Central memory CD4-positive, alpha-beta T cell (primary cell): ENCODE measurements around the gene RGS9.
"Not testable (repeated sequence)": the region's sequence is repeated elsewhere in the genome, so short reads cannot be mapped to it uniquely, and the experiment has no call there.

Experiments used
- DNase-seq: peaks from one replicate; pipeline ENCODE4 v3.0.0; 2022

Gene RGS9

DNA sequence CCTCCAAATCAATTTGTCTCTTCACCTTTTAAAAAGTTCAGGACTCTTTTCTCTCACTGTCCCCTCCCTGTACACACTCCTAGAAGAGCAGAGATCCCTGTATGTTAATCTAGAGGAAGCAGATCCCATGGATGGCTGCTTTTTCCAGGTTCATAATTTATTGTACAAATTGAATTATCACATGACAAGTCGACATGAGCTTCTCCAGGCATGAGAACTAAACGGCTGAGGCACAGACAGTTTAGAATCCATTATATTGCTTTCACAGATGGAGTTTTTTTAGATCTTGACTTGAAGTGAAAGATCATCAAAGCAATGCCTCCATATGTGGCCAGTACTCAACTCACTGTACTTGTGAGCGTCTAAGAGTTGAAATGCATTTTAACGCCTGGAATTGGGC, 47.9 kb downstream of the RGS9 start:
- no peak for DNase-seq

DNA sequence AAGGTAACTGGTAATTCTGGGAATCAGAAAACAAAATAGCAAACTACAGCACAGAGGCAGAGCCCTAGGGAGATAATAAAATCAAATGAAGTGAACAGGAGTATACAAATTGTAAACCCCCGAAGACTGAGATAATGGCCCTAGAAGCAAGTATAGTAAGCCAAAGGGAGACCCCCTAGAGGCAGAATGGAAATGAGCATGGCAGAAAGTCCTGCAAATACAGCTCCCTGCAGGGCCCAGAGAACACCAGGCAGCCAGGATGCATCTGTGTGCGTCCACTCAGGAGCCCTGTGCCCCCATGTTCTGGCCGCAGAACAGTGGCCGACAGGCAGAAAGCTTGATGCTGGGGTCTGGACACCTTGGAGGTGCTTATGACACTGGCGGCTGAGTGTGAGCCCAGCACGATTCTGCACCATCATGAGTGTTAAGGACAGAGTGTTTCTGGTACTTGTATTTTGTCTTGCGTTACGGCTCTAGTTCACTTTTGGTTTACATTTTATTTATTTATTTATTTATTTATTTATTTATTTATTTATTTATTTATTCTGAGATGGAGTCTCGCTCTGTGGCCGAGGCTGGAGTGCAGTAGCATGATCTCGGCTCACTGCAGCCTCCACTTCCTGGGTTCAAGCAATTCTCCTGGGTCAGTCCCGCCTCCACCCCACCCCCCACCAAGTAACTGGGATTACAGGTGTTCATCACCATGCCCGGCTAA, 48.7 kb downstream of the RGS9 start:
- no peak for DNase-seq

DNA sequence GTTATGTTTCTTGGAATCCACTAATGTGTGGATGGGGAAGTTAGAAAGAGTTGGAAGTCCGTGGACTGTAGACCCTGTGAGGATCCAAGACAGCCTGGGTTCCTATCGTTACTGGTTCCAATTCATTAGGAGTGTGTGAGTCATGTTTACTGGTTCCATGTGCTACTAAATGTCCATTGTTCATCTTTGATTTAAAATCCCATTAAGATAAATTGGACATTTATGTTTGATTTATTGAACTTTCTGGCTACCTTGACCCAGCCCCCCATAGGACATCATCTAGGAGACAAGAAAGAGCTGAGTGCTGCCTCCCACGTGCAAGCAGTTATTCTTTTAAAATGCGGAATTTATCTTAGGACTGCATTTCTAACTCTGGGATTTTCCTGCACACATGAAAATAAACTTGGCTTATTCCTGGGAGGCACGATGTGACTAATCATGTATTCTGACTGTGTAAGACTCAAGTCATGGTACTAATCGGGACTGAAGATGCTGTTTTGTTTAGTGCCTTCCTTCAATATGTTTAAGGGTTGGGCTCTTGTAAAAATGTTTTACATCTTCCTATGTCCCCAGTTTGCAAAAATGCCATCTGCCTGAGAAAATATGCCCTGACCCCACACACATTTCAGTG, 53.4 kb downstream of the RGS9 start:
- no peak for DNase-seq

DNA sequence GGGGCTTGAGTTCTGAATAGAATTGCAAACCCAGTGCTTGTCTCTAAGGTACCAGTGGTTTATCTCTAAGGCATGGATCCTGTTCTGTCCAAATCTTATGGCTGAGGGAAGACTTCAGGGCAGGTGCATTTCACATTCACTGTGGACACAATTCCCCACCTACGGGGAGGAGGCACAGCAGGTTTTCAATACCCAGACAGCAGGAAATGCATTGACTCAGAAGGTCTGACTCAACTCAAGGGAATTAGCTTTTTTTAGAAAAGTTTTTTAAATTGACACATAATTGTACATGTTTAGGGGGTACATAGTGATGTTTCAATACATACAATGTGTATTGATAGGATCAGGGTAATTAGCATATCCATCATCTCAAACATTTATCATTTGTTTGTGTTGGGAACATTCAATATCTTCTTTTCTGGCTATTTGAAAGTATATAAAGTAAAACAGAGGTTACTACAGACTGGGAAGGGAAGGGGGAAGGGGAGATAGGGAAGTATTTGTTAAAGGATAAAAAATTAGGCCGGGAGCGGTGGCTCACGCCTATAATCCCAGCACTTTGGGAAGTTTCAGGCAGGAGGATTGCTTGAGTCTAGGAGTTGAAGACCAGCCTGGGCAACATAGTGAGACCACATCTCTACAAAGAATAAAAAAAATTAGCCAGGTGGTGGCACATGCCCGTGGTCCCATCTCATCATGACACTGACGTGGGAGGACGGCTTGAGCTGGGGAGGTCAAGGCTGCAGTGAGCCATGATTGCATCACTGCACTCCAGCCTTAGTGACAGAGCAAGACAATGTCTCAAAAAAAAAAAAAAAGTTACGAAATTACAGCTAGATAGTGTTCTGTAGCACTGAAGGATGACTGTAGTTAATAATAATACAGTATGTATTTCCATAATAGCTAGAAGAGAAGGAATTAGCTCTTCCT, 54.9 kb downstream of the RGS9 start:
- DNase-seq, result no peak

DNA sequence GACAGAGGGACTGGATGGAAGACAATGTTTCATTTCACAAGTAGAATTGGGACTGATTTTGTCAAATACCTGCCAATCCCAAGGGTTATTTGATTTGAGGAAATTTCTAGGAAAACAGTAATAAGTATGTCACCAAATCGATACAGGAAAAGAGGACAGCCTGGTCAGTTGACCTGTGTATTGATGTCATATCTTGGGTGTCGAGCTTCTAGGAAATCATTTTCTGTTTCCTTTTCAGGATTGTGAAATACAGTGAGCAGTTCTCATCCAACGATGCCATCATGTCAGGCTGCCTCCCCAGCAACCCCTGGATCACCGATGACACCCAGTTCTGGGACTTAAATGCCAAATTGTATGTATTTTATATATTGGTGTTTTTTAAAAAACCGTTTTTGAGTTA, 56.1 kb downstream of the RGS9 start:
- DNase-seq, result no peak

DNA sequence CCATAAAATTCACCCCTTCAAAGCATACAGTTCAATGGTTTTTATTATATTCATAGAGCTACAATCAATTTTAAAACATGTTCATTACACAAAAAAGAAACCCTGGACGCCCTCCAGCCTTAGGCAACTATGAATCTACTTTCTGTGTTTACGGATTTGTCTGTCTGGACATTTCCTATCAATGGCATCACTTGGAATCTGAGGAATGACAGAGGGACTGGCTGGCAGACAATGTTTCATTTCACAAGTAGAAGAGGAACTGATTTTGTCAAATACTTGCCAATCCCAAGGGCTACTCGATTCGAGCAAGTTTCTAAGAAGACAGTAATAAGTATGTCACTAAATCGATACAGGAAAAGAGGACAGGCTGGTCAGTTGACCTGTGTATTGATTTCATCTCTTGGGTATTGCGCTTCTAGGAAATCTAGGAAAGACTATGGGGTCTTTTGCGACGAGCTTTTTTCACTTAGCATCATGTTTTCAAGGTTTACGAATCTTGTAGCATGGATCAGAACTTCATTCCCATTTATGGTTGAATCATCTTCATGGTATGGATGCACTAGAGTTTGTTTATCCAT, 56.6 kb downstream of the RGS9 start:
- no peak for DNase-seq

DNA sequence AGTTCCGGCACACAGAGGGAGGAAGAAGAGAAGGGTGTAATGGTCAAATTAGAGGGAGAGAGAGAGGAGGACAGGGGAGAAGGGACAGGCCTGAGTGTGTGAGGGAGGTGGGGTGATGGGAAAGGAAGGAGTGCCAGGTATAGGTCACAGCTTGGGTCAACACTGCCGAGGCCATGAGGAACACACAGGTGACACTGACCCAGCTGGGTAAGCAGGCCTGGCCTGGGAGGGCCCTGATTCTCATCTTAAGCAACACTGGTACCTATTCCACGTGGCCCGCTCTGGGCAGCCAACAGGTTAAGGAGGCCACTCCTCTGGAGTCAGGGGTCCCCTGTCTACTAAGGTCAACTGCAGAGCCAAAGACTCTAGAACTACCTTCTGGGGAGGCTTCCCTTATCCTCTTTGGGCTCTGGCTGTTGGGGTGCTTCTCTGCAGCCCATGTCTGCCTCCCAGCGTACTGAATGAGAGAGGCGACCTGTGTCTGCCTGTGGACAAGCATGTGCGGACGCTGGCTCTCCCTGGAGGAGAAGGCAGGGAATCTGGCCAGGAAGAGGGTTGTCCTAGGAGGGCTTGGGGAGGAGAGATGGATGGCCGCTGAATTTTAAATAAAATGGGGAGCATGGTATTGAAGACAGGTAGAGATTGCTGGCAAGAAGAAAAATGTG, 57.6 kb downstream of the RGS9 start:
- no peak for DNase-seq

DNA sequence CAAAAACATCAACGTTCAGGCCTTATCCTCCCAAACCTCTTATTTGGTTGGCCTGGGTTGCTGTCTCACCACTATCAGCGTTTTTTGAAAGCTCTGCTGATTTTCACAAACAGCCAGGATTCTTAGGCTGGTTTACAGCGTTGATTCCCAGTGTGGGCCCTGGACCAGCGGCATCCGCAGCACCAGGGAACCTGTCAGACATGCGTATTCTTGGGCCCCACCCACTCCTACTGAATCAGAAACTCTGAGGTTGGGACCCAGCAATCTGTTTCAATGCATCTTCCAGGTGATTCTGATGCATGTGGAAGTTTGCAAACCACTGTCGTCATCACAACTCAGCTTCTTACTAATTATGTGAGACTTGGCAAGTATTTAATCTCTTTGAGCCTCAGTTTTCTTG, 58.5 kb downstream of the RGS9 start:
- DNase-seq, result no peak

DNA sequence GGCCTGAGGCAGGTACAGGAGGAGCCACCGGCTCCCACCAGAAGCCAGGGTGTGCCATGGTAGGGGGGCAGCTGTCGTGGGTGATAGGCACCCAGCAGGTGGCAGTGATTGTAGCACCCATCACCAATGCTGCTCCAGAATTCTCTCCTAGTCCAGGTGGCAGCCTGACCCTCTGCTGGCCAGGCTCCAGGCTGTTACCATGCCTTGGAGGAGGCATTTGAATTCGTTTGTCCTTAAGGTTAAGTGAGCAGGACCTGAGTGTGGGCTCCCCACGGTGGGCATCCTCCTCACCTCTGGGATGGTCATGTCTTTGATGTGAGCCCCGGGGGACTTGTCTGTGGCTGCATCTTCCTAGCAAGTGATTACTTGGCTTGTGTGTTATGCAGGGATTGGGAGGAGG, 59.4 kb downstream of the RGS9 start:
- no peak for DNase-seq

DNA sequence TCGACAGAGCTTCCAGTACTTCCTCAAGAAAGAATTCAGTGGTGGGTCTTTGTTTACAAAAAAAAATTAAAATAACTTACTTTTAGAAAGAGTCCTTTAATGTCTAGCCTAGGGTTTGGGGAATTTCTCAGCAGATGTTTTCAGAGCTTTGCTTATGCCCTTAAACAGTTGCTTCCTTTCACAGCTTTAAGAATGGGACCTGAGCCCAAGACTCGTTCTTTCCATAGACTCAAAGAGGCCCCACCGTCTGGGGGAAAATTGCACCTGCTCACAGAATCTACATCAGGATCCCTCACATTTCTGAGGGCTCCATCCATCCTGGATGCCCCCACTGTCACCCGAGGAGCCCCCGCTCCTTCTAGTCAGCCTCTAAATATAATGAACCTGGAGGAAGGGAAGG, 60.0 kb downstream of the RGS9 start:
- no peak for DNase-seq

DNA sequence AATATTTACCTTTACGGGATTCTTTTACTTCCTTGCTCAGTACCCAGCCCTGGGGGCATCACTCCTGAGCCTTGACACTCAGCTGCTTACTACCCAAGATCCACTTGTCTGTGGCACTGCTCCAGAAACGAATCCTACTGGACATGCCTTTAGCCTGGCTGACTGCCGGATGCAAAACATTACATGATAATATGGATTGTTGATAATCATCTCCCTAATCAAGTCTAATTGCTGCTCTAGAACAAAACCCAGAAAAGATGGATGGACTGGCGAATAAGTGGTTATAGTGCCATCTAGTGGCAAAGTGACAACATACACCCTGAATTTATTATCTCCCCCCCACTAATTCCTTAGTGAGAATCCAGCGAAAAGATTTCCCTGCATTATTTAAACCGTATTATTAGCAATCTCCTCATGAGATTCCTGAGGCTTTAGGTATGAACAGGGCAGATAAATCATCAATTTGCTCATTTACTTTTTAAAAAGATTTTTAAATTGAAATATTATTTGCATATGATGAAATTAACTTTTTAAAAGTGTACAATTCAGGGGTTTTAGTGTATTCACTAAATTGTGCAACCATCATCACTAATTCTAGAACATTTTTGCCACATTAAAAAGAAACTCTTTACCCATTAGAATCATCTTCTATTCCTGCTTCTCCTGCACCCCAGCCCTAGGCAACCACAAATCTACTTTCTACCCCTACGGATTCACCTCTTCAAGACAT, 61.6 kb downstream of the RGS9 start:
- peak; percentile 58 for DNase-seq

DNA sequence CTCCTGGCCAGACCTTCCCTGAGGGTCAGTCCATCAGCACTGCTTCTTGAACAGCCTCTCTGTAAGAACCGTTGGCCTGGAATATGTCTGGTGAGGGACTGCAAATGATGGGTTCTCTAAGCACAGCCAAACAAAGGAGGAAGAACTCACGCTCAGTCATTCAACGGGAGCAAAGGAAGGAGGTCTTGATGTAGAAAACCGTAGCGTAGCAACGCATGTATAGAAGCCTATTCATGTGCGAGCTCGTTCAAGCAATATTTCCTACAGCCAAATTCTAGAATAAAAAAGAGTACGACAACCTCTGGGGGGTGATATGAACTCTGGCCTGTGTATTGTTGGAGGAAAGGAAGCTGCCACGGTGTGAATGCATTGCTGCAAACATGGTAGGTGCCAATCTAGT, 64.2 kb downstream of the RGS9 start:
- no peak for DNase-seq

DNA sequence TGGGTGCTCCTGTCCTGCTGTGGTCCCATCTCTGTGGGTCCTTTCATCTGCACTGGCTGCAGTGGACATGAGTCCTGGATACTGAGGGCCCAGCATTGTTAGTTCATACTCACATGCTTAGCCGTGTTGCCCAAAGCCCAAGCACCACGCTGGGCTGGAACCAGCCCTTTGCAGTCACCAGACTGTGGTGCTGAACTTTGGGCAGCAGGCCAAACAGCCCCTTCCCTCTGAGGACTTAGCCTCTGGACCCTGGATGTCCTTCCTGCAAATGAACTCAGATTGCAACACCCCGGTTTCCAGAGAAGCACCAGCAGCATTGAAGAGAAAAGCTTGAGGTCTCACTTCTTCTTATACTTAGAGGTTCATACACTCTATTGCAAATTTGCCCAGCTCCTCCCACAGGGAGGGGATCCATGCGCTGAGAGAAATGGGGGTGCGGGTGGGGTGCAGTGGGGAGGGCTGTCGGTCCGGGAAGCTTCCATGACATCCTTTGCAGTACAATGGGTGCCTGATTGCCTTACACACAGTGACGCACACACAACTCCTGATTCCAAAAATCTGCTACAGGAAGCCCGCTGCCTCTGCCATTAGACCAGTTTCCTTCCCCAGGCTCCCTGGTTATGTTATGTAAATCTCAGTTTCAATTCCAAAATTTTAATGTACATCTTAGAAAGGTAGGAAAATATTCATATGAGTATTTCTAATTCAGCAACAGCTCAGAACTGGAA, 65.8 kb downstream of the RGS9 start:
- no peak for DNase-seq

DNA sequence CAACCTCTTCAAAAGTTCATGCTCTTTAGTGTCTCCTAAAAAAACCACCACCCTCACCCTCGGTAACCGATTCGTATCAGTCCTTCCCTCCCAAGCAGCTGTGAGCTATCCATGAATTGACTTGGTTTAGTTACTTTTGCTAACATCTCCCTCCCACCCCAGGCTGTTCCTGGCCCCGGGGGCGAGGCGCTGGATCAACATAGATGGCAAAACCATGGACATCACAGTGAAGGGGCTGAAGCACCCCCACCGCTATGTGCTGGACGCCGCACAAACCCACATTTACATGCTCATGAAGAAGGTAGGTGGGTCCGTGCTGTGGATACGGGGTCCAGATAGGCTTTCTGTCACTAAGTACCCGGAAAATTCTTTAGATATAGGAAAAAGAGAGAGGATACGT, 66.8 kb downstream of the RGS9 start:
- no peak for DNase-seq

DNA sequence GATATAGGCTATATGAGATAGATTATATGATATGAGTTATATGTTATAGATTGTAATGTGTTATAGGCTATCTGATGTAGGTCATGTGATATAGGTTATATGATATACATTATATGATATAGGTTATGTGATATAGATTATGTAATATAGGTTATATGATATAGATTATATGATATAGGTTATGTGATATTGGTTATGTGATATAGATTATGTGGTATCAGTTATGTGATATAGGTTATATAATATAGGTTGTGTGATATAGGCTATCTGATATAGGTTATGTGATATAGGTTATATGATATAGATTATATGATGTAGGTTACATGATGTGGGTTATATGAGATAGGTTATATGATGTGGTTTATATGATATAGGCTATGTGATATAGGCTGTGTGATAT, 68.5 kb downstream of the RGS9 start:
- DNase-seq, result no peak

DNA sequence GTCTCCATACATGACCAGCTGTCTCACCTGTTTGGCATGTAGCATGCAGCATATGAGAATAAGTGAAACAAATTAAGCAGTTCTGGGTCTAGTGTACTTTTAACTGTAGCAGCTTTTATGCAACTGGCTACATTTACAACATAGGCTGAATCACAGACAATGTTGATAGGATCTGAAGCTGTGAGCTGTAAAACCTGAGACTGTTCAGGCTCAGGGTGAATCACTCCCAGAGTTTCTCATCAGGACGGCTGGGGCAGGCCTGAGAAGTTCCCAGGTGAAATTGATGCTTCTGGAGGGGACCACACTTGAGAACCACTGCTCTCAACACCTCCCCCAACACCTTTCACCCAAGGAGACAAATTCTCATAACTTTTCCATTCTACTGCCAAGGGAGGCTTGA, 70.3 kb downstream of the RGS9 start:
- not testable (repeated sequence) for DNase-seq

DNA sequence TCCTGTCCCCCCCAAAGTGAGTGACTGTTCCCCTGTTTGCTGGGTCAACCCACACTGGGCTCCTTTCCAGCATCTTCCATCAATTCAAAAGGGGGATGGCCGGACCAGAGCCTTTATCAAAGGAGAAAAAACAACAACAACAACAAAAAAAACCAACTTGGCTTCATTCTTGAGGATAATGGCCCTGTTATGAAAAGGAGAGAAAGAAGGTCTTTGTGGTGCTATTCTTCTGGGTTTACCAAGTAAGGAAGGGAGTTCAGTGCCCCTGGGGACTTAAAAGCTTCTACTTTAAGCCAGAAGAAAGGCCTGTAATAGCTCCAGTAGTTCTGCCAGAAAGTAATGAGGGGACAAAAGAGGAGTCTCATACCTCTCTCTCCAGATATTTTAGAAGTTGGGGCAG, 71.5 kb downstream of the RGS9 start:
- no peak for DNase-seq

DNA sequence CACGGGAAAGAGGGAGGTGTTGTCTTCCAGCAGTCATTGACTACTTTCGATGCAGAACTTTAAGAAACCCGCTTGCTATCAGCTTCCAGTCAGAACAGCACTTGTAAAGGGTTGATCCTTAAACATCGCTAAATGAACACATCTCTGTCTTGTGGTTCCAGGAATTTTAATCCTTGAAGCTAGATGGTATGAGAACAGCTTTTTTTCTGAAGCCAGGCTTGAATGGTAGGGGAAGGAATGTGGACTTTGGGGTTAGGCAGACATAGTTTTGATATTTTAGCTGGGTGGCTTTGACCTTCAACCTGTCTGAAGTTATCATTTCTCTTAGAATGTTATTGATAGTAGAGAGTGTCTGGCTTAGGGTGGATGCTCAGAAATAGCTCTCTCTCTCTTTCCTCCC, 81.1 kb downstream of the RGS9 start:
- DNase-seq, result no peak

DNA sequence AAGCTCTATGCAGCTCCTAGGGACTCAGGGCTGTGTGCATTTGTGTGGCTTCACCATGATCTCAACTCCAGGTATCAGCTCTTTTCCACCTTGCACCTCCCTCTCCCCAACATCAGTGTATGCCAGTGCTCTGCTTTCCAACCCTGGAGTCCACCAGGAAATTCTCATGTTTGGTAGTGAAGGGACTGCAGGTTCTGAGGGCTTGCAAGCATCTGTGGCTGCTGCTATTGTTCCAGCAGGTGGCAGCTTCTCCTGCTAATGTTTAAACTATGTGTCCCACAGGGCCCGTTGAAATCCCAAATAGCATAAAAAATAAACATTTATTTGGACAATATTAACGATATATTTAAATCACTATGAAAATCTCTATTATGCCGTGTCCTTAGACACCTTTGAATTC, 82.0 kb downstream of the RGS9 start:
- no peak for DNase-seq

DNA sequence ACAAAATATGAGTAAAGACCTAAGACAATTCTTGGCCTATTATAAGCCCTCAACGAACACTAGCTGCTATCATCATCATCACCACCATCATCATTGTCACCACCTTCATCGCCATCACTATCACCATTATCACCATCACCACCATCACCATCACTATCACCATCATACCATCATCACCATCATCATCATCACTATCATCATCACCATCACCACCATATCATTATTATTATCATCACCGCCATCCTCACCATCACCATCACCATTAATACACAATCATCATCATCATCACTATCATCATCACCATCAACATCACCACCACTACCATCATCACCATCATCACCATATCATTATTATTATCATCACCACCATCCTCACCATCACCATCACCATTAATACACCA, 82.5 kb downstream of the RGS9 start:
- DNase-seq, result no peak

DNA sequence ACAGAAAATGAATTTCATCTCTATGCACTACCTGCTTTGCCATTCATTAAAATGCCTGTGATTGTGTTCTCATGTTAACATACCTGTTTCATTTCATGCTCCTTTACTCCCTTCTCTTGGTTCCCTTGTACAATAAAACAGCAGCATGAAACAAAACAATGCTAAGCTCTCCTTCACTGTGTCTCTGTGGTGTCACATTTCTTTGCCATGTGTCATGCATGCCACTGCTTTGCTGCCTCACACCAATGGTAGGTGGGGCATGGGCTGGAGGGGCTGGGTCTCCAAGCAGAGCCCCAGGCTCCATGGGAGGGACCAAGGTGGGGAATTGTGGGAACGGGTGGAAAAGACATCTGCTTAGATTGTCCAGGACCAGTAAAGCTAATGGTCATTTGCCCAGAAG, 83.6 kb downstream of the RGS9 start:
- DNase-seq, result no peak
